Keratinocyte (primary cell): ENCODE measurements around the gene GLUL.

ENCODE experiments used
- EZH2 ChIP-seq: IDR thresholded peaks from one replicate; pipeline ENCODE4 v1.6.1; 2012; ENCODE audit warnings: inconsistent platforms, mild to moderate bottlenecking, low read length, moderate library complexity
- TF ChIP-seq, protein P1 (sequence below), 3 experiments: IDR thresholded peaks in 1 of 3; conservative IDR thresholded peaks in 1 of 3; optimal IDR thresholded peaks in 1 of 3; 2 replicates in 2 of 3; 3 replicates in 1 of 3; pipeline versions ENCODE3 to v1.5.1; 2011; ENCODE audit warnings: low read length in 3 of 3, mild to moderate bottlenecking in 3 of 3, moderate library complexity in 2 of 3, control low read depth in 1 of 3, inconsistent platforms in 1 of 3; ENCODE audit not compliant: insufficient read depth in 2 of 3; ENCODE audit errors: extremely low read depth in 1 of 3

DNA sequence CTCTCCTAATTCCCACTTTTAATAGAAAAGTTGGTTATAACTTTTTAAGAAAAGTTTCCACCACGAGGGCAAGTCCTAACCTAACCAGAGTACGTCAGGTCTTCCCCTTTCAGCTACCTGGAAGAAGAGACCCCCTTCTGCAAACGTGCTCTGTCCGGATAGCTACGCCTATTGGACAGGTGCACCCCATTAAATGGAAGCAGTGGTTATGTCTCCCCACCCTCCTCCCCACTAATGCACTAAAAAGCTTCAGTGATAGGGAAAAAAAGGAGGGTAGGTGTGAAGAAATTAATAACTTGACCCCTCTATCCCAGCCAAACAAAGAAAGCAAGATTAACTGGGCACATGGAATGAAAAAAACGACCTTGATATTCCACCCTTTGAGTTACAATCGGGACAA, 7.7 kb downstream of the GLUL start:
- TF ChIP-seq, protein P1, sequence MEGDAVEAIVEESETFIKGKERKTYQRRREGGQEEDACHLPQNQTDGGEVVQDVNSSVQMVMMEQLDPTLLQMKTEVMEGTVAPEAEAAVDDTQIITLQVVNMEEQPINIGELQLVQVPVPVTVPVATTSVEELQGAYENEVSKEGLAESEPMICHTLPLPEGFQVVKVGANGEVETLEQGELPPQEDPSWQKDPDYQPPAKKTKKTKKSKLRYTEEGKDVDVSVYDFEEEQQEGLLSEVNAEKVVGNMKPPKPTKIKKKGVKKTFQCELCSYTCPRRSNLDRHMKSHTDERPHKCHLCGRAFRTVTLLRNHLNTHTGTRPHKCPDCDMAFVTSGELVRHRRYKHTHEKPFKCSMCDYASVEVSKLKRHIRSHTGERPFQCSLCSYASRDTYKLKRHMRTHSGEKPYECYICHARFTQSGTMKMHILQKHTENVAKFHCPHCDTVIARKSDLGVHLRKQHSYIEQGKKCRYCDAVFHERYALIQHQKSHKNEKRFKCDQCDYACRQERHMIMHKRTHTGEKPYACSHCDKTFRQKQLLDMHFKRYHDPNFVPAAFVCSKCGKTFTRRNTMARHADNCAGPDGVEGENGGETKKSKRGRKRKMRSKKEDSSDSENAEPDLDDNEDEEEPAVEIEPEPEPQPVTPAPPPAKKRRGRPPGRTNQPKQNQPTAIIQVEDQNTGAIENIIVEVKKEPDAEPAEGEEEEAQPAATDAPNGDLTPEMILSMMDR (optimal IDR thresholded peaks at IDR 0.05 in 1 of 3, IDR thresholded peaks at IDR 0.05 in 1 of 3, conservative IDR thresholded peaks at IDR 0.05 in 1 of 3; ENCODE audit: extremely low read depth in 1 of 3, insufficient read depth in 2 of 3, low read length in 3 of 3) = no peak
- no peak for TF ChIP-seq EZH2
